Epidermal melanocyte (primary cell): Measurements from ENCODE around the gene FMNL1.

Experiments used
- DNase-seq: peaks from one replicate; pipeline ENCODE4 v3.0.0; 2011; ENCODE audit warnings: low spot score; ENCODE audit not compliant: insufficient read length

Gene FMNL1

DNA sequence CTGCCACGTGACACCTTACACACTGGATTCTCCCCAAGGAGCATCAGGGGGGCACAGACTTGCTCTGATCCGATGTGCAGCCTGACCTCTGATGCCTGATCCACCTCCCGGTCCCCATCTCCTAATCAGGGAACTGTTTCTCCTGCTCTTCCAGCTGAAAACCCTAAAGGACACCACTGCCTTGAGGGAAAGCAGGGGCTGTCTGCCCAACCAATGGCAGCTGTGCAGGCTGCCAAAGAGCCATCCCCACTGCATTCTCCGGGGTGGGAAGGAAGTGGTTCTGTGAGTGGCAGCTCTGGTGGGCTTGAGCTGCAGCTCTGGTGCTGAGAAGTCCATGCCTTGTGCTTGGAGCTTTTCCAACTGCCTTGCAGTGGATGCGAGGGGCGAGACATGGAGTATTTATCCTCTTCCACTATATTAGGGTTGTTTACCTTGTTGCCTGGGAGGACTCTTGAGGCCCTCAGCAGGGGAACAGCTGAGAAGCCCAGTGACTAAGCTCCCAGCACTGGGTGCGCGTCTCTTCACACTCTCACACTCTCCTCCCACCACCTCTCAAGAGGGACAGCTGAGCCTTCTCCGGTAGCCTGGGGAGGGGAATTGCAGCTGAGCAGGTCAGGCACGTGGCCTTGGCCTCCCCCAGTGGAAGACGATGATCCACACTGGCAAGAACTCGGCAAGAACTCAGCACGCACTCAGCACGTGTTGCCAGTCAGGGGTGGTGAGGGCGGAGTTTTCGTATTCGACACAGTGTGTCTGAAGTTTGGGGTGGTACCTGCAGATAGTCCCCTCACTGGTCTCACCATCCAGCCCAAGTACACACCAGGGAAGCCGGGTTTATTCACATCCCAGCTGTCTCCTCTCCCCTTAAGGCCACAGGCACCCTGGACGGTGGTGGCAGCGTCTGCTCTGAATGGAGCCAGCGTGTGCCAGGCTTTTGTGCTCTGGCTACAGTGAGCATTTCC, 61.3 kb downstream of the FMNL1 start:
- no peak for DNase-seq

DNA sequence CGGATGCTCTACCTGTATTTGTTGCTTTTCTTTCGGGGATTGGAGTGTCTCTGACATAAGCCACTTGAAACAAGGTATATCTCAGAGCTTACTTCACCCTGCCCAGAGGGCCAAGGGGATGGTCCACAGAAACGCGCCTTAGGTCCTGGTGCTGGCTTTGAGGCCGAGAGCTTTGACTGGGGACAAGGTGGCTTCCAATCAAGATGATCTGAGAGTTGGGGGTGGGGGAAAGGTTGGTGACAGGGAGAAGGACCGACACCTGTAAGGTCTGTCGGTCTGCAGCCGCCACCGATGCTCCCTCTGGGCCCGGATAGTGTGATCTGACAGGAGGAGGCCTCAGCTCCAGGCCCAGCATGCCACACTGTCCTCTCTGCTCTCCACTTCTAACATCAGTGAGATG, 62.0 kb downstream of the FMNL1 start:
- DNase-seq = no peak

DNA sequence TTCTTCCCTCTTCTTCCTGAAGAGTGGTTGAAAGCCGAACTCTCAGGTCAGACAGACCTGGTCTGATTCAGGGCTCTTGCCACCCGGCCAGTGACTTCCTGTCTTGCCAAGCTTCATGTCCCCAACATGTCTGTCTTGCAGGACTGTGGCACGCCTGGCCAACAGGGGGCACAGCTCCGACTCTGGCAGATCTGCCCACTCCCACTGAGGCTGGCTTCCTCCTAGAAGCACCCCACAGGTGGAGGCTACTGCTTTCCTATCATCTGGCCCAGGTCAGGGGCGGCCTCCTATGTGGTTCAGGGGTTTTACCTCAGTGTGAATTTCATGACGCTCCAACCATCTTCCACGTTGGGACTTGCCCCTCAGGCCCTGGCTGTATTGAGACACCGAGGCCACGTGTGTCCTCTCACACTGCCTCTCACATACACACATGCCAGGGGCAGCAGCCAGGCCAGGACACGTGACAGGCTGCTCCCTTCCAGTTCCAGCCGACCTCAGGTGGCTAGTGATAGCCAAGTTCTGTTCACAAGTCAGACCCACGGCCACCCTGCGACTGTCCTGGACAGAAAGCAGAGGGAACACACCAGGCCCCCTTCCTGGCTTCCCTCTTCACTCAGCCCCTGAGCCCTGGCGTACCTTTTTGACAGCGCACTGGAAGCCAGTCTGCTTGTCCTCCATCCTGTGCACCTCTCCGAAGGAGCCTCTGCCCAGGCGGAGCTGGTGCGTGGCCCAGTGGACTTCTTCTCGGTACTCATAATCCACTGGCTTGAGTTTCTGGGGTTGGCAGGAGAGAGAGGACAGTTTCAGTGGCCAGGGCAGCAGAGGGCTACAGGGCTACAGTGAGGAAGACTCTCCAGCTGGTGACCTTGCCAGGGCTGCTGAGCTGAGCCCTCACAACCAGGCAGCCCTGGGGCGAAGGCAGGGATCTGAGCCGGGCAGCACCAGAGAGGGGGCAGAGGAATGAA, 62.8 kb downstream of the FMNL1 start:
- no peak for DNase-seq

DNA sequence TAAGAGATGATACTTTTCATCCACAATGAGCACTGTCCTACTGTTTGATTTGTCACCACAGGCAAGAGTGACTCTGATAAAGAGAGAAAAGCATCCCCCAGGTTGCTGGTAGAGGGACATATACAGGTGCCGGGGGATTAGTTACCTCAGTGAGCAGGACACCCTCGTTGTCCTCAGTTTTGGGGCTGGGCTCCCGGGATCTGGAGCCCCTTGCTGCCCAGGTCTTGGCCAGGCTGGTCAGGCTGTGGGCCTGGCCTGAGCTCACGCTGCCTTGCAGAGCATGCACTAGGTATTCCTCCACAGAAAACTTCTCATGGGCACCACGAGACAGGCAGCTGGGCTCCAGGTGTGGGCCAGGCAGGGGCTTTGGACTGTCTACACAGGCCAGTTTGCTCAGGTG, 64.6 kb downstream of the FMNL1 start:
- no peak for DNase-seq

DNA sequence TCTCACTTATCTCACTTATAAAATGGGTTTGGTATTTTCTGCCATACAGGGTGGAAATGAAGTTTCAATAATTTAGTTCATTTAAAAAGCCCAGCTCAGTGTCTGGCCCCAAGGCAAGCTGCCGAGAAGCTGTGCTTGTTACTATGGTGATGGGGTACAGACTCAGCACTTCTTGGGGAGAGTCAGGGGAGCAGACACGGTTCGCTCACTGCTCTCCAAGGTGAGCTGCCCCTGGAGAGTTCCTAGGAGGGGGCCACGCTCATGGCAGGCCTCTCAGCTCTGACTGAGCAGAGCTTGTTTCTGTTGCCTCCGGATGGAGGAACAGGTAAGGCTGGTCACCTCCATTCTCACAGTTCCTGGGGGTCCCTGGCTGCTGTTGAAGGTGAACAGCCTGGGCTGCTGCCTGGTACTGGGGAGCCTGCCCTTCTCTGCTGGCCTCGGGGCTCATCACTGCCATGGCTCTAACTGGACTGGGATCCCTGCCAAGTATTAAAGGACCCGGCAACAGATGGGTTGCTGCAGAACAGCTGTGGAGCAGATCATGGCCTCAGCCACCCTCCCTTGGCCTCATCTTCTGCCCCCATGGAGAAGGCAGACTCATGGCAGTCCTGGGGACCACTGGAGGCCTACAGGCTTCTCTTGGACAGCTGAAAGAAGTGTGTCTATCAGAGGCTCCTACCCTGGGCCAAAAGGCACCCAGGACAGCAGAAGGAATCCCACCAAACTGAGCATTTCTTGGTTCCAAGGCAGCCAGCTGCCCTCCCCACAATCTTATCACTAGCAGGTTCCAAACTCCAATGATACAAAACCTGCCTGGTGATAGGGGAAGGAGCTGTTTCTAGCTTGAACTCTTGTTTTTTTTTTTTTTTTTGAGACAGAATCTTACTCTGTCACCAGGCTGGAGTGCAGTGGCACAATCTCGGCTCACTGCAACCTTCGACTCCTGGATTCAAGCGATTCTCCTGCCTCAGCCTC, 66.1 kb downstream of the FMNL1 start:
- DNase-seq = peak; percentile 64

DNA sequence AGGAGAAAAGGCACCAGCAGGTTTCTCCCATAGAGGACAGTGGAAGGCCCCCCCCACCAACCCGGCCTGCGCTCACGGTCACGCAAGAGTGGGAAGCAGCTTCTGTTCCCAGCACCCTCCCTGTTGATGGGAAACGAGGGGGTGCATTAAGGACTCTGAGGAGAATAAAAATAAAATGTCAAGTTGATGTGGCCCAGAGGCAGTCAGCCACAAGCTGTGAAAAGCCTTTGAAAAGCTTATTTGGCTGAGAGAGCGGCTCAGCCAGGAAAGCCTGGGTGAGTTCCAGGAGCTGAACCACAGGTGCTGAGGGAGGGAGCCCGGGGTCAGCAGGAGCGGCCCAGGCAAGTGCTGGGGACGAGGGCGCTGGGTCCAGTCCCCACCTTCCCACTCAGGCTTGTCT, 67.1 kb downstream of the FMNL1 start:
- DNase-seq = no peak

DNA sequence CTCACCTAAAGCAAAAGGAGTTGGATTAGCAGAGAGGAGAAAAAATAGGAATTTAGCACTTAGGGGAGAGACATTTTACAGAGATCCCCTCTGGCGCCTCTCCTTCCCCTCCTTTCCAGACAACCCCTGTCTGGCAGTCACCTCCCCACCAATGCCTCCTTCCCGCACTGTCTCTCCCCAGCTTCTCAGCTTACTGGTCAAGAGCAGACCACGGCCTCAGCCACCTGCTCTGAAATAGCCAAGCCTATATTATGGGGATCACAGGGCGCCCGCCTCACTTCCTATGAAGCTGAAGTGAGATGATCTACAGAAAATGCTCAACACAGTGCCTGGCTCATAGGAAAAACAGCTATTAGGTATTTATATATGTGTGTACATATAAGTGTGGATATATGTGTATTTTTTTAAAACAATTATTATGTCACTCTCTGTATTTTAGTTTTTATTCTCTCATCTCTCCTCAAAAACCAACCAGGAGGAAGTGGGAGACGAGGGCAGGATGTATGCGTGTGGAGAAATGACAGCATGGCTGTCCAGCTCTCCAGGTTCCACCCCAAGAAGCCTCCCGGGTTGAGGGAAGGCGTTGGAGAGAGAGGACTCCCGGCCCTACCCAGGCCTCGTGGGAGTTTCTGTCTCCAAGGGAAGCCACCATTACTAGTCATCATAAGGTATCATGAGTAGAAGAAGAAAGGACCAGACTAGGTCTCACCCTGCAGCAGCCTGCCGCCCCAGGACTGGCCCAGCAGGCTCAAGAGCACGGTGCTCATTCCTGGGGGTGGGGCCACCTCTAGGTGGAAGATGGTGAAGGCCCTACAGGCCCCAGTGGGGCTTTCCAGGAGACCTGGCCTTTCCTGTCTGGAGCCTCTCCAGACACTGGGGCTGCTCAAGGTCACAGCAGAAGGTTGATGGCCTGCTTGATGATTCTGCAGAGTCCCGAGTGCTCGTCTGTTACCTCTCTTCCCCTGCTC, 67.9 kb downstream of the FMNL1 start:
- no peak for DNase-seq

DNA sequence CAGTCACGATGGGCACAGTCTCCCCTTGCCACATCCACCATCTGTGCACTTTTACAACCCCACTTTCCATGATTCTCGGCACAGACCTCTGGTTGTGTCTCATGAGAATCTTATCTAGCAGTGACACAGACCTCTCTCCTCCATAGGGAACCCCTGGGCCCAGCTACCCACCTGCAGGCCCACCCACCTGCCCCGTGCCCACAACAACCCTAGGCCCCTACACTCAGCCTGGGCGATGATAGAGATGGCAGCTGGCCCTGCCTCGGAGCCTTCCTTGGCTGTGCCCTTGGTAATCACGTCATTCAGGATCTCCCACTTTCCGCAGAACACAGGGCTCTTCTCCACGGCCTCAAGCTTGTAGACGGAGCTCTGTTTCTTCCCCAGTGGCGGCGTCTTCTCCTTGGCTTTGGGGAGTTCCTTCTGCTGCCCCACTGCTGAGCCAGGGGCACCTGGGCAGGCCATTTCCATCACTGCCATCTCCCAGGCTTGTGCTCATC, 68.6 kb downstream of the FMNL1 start:
- DNase-seq = no peak

DNA sequence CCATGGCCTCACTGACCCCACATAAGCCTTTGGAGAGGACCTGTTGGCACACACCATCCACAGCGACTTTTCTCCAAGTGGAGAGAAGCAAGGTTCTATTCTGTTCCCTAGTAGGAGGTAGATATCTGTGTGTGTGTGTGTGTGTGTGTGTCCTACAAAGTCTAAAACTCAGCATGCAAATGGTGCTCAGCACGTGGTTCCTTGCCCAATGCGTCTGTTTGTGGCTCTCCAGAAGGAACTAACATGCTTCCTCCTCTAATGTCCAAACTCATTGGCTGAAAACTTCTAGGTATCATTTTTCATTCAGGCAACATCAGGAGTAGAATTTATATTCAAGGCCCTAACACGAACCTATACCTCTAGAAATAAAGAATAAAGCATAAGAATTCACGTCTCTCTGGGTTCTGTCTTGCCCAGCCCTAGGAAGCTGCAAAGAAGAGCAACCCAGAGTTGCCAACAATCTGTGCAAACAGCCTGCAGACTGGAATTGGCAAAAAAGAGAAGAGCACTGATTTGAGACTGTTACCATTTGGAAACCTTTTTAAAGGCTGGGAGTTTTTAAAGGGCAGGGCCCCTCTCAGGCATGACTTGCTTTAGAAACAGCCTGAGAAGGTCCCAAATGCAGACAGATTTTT, 69.6 kb downstream of the FMNL1 start:
- DNase-seq = no peak

DNA sequence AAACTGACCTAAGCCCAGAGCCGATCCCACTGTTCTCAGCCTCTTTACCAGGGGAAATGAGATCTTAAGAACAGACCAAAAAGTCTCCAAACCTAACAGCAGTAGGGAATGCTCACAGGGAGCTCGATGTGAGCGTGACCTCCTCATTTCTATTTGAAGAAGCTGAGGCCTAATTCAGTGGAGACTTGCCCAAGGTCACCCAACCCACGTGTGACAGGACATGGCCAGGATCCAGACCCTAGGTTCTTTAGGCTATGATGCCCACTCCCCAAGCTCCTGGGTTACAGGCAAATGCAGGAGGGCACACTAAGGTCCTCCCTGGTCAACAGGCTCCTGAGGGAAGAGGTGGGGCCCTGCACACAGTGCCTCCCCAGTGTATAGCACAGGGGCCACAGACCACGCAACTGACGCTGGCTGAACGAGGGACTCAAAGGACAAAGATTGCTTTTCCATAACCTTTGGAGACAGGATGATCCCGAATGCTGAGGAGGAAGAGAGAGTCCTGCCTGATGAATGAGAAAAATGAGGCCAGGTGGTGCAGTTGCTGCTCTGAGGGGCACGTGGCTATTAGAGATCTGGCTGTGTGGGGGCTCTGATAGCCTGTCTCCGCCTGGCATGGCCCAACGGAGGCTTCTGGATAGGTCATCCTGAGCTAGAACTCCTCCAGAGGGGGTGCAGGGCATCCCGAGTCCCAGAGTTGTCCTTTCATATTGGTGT, 71.2 kb downstream of the FMNL1 start:
- no peak for DNase-seq

DNA sequence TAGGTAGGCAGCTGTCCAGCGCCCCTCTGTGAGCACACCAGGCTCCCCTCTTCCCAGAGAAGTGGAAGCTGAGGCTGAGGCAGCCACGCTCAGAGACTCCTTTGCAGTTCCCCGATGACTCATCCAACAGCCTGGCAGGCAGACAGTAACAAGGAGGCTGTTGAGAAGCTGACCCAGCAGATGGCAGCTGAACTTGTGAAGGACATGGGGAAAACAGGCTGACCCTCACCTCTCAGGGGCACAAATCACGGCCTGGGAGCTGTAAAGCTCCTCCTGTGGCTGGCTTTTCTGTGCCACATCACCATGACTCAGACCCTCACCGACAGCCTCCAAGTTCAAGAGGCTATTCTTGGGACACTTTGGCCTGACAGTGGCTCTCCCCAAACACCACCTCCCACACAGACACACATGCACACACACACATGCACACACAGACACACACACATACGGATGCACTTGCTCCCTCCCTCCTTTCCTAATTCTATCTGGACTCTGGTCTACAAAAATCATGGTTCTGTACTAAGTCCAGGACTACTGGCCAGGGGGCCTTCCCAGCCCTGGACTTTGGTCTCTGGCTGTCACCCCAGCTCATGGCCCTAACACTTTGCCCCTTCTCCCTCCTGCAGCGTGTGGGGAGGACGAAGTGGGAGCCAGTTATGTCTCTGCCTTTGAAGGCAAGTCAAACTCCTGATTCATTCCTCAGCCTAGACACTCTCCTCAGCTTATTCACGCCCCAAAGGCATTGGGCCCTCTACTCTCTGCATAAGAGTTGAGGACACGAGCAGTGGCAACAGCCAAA, 71.9 kb downstream of the FMNL1 start:
- DNase-seq = peak; percentile 74

DNA sequence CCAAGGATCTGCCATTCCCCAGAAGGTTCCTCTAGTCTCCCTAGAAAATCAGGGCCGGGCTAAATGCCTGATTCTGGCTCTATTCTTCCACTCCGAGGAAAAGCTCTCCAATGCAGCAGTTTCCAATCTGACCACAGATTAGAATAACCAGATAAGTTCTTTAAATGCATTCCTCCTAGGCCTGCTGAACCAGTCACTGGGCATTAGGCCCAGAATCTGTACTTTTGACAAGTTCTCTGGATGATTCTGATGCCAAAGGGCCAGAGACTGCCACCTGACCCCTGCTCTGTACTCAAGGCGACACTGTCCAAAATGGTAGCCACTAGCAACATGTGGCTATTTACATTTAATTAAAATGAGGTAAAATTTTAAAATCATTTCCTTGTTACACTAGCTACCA, 72.8 kb downstream of the FMNL1 start:
- no peak for DNase-seq

DNA sequence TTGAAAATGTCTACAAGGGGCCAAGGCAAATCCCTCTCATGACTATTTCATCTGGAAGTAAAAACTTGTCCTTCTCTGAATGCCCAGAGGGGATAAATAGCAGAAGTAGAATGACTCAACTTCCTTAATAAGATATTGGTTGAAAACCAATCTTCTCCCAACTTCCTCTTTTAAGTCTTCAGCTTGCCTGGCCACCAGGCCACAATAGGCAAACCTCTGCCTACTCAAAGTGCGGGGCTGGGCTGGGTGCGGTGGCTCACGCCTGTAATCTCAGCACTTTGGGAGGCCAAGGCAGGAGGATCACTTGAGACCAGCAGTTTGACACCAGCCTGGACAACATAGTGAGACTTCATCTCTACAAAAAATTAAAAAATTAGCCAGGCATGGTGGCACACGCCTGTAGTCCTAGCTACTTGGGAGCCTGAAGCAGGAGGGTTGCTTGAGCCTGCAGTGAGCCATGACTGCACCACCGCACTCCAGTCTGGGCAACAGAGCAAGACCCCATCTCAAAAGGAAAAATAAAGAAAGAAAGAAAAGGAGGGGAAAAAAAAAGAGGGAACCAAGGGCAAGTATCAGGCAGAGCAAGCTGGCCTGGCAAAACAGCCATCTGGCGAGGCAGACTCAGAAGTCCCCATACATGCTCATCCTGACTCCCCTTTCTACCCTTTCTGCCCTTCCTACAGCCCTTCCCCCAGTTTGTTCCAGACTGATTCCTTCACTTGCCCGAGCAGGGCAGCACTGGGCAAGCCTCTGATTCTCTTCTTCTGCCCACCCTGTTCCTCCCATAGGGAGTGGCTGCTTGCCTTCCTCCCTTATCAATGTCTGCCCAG, 74.5 kb downstream of the FMNL1 start:
- DNase-seq = no peak

DNA sequence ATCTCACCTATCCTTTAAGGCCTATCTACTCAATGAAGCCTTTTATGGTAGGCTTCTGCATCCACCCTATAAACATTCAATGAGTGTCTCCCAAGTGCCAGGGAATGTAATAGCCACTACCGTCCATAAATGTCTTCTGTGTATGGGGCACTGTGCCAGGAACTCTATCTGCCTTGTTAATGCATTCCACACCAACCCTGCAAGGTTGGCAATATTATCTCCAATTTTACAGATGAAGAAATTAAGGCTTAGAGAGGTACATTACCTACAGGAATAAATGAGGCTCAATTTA, 75.1 kb downstream of the FMNL1 start:
- DNase-seq = no peak
